ENCODE results near the gene RAD1.

DNA sequence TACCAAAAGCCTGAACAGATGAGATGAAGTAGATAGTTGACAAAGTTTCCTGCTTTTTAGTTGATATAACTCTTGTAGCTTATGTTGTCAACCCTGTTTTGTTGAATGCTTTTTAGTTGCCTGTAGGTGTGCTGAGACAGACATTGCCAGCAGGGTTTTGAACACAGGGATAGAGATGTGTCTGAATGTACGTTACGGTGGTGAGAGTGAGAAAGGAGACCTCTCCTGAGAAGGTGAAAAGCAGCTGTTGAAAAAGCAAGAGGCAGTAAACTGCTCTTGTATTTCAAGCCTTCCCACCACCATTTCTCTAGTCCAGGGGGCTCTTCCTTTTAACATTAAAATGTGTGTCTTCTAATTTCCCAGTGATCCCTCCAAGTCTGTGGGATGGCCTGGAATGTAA is 28.7 kb upstream of the RAD1 start:
- TF ChIP-seq, protein P1, sequence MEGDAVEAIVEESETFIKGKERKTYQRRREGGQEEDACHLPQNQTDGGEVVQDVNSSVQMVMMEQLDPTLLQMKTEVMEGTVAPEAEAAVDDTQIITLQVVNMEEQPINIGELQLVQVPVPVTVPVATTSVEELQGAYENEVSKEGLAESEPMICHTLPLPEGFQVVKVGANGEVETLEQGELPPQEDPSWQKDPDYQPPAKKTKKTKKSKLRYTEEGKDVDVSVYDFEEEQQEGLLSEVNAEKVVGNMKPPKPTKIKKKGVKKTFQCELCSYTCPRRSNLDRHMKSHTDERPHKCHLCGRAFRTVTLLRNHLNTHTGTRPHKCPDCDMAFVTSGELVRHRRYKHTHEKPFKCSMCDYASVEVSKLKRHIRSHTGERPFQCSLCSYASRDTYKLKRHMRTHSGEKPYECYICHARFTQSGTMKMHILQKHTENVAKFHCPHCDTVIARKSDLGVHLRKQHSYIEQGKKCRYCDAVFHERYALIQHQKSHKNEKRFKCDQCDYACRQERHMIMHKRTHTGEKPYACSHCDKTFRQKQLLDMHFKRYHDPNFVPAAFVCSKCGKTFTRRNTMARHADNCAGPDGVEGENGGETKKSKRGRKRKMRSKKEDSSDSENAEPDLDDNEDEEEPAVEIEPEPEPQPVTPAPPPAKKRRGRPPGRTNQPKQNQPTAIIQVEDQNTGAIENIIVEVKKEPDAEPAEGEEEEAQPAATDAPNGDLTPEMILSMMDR (IDR thresholded peaks at IDR 0.05; ENCODE audit: borderline replicate concordance, extremely low read depth, low read length, poor library complexity, severe bottlenecking), result no peak
- no peak for TF ChIP-seq EZH2 (IDR thresholded peaks at IDR 0.05; ENCODE audit: borderline replicate concordance, low read depth, low read length, severe bottlenecking)

All from DND-41 (cell line).